ENCODE measurements around the gene MAB21L4.
"Not testable (repeated sequence)": the region's sequence is repeated elsewhere in the genome, so short reads cannot be mapped to it uniquely, and the experiment has no call there.

The MAB21L4 gene

DNA sequence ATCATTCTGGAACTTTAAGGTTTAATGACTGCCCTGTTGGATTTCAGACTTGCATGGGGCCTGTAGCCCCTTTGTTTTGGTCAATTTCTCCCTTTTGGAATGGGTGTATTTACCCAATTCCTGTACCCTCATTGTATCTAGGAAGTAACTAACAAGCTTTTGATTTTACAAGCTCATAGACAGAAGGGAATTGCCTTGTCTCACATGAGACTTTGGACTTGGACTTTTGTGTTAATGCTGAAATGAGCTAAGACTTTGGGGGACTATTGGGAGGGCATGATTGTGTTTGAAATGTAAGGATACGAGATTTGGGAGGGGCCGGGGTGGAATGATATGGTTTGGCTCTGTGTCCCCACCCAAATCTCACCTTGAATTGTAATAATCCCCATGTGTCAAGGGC, 49.6 kb downstream of the MAB21L4 start:
- DNase-seq (ENCODE audit: extremely low read depth in 1 of 2, low read depth in 1 of 2) = not testable (repeated sequence)

DNA sequence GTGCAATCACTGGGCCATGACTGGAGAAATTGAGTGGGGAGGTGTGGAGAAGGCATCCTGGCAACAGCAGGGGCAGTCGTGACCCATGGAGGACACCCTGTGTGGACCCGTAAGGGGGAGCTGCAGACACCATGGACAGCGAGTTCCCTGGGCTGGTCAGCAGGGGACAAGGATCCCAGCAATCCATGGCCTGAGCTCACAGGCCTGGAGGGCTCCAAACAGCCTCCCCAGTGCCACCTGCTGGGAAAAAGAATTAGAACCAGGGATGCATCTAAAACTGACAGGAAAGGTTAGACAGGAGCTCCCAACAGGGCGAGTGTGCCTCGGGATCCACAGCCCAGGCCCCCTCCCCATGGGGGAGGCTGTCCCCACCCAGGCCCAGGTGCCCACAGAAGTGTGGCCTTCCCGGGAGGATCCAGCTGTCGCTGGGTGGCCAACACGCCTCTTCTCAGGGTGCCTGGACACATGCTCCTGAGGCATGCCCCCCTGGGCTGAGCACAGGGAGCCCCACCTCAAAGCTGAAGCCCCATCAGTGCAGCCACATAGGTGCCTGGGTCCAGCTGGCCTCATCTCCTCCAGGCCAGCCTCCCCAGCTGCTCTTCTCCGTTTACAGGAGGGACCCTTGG, 55.4 kb downstream of the MAB21L4 start:
- DNase-seq (ENCODE audit: extremely low read depth in 1 of 2, low read depth in 1 of 2) = no peak

DNA sequence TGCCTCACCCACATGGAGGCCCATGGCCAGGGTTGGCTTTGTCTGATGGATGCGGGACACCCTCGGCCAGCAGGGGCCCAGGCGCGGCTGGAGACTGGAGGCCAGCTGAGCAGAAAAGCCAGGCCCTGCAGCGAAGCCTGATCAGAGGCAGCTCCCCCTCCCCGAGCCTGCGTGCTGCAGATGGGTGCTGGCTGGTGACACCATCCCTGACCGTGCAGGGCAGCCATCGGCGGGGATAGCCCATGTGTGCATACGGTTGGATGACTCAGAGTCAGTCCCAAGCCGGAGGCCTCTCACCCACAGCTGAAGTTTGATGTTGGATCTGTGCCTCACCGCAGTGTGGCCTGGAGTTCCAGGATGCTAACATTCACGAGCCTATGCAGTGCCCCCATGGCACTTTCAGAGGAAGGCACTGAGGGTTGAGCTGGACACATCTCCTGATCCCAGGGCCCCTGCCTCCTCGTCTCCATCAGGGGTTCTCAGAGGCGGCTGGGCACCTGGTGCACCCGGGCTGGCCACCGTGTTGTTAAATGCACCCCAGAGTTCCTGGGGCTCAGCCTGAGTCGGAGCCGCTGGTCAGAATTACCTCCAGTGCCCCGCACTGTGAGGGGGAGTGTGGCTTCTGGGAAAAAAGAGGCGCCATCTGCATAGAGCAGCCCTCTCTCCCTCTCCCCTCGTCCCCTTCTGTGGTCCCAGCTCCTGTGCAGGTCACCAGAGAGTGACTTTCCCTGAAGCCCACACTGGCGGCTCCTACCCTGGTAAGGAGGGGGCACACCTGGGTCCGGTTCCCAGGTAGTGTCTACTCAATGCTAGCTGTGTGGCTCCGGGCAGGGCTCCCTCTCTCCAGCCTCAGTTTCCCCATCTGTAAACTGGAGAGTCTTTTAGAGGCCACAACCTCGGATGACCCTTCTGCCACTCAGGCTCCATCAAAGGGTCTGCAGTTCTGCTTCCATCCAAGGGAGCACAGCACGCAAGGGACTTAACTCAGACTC, 56.5 kb downstream of the MAB21L4 start:
- DNase-seq (ENCODE audit: extremely low read depth in 1 of 2, low read depth in 1 of 2) = no peak

DNA sequence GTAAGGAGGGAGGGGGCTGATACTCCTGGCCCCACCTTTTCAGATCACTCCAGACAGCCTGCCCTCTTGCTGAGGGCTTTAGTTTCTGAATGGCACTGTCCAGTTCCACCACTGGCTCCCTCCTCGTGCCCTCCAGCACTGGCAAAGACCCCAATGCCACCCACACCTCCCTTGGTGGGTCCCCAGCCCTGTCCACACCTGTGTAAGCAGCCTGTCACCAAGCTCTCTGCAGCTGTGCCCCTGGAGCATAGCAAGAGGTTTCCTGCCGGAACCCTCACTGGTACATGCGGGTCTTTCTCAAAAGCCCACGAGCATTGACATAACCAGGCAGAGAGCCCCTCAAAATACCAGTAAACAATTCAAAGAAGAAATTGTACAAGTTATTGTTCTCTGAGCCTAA, 58.3 kb downstream of the MAB21L4 start:
- no peak for DNase-seq (ENCODE audit: extremely low read depth in 1 of 2, low read depth in 1 of 2)

DNA sequence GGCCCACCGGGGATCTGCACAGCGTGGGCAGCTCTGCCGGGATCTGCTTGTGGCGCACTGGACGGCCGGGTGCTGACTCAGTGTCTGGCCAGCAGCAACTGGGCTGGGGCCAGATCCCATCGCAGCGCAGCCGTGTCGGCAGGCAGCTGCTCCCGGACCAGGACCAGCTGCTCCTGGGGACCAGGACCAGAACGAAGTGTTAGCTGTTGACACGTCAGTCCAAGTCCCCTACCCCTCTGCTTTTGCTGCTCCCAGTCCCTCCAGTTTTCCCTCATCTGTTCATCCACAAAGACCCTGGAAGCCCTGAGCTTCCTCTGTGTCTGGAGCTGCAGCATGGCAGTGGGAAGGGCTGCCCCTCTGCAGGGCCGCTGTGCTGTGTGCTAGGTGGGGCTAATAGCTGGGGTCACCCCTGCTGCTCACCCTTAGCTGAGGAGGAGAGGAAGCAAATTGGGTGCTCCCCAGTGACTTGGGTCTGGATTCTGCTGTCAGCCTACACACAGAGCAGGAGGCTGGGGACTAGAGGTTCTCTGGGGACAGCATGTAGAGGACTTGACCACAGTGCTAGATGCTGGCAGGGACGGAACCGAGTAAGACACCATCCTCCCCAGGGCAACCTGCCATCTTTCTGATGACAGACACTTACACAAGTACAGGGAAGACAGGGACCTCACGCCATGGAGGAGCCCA, 59.0 kb downstream of the MAB21L4 start:
- DNase-seq (ENCODE audit: extremely low read depth in 1 of 2, low read depth in 1 of 2) = no peak
